GM12878 (cell line): Measurements from ENCODE around the gene ANKHD1. TPM values are rescaled to one million over a fixed set of nuclear protein-coding genes. Genes with fewer than 3 reads are reported as not detected.

Experiments
- BACH1 ChIP-seq: fragments of 450-650 bp; IDR thresholded peaks from 2 replicates; pipeline ENCODE4 v1.6.1; 2017; ENCODE audit warnings: mild to moderate bottlenecking, borderline replicate concordance
- BHLHE40 ChIP-seq, 2 experiments: fragments of 450-650 bp in 1 of 2; IDR thresholded peaks; 2 replicates each; pipeline ENCODE4 v1.6.1; 2011 to 2017; ENCODE audit warnings: low read depth in 2 of 2, borderline replicate concordance in 1 of 2, improper control_type of control experiment in 1 of 2, low read length in 1 of 2, mild to moderate bottlenecking in 1 of 2
- BMI1 ChIP-seq: fragments of 450-650 bp; IDR thresholded peaks from 2 replicates; pipeline ENCODE4 v1.6.1; 2016; ENCODE audit warnings: mild to moderate bottlenecking, moderate library complexity, borderline replicate concordance
- CREM ChIP-seq: IDR thresholded peaks from 2 replicates; pipeline ENCODE4 v1.6.1; 2014; ENCODE audit warnings: antibody characterized with exemption, low read depth
- FOXK2 ChIP-seq: fragments of 450-650 bp; IDR thresholded peaks from 2 replicates; pipeline ENCODE4 v1.6.1; 2017; ENCODE audit warnings: mild to moderate bottlenecking, moderate library complexity
- HCFC1 ChIP-seq: fragments of 150-350 bp; IDR thresholded peaks from 2 replicates; pipeline ENCODE4 v1.6.1; 2014; ENCODE audit warnings: low read length
- MEF2B ChIP-seq: fragments of 450-650 bp; IDR thresholded peaks from 2 replicates; pipeline ENCODE4 v1.6.1; 2018; ENCODE audit warnings: mild to moderate bottlenecking, moderate library complexity; ENCODE audit not compliant: partially characterized antibody, poor library complexity, severe bottlenecking
- RAD21 ChIP-seq: IDR thresholded peaks from 2 replicates; pipeline ENCODE4 v1.6.1; 2011; ENCODE audit warnings: mild to moderate bottlenecking, low read depth, low read length, moderate library complexity; ENCODE audit not compliant: insufficient read depth
- RFX5 ChIP-seq: IDR thresholded peaks from 2 replicates; pipeline ENCODE4 v1.6.1; 2011; ENCODE audit warnings: low read depth, low read length, improper control_type of control experiment
- SIX5 ChIP-seq: IDR thresholded peaks from 2 replicates; pipeline ENCODE4 v1.6.1; 2011; ENCODE audit warnings: mild to moderate bottlenecking, low read depth, low read length, moderate library complexity; ENCODE audit not compliant: severe bottlenecking
- SMAD5 ChIP-seq: IDR thresholded peaks from 2 replicates; pipeline ENCODE4 v1.6.1; 2016; ENCODE audit warnings: antibody characterized with exemption, low read depth
- SP1 ChIP-seq: IDR thresholded peaks from one replicate; pipeline ENCODE4 v1.6.1; 2011; ENCODE audit warnings: low read depth, low read length
- SRF ChIP-seq, 2 experiments: IDR thresholded peaks; 2 replicates each; pipeline ENCODE4 v1.6.1; 2011; ENCODE audit warnings: low read depth in 2 of 2, low read length in 2 of 2, mild to moderate bottlenecking in 1 of 2, moderate library complexity in 1 of 2
- polyA plus RNA-seq, 11 experiments: library from polyadenylated mRNA; depleted of rRNA in 4 of 11; unstranded in 6 of 11; stranded (reverse) in 5 of 11; fragments of >200 nt; fragmentation: Nextera tagmentation in 4 of 11; fragmentation: Illumina TruSeq in 1 of 11; extraction: Ambion mirVana in 4 of 11; extraction: Trizol in 1 of 11; gene quantifications; 1 replicate in 1 of 11; 2 replicates in 10 of 11; pipeline versions ENCODE4 v1.2.1 to v1.2.3, GENCODE V29; 2011 to 2016; ENCODE audit warnings: inconsistent platforms in 2 of 11, missing spikeins in 2 of 11, low read depth in 1 of 11
- total RNA-seq, 4 experiments: library from RNA; depleted of rRNA in 3 of 4; stranded (reverse); fragments of >200 nt in 3 of 4; fragmentation: Illumina TruSeq in 1 of 4; extraction: Trizol in 1 of 4; gene quantifications; 2 replicates each; pipeline versions ENCODE4 v1.2.1 to v1.2.3, GENCODE V29; 2013 to 2021
- TF ChIP-seq, protein P1 (sequence below): fragments of 450-650 bp; IDR thresholded peaks from 2 replicates; pipeline ENCODE4 v1.6.1; 2017; ENCODE audit warnings: mild to moderate bottlenecking, low read depth, inconsistent platforms; ENCODE audit not compliant: poor library complexity, severe bottlenecking
- TF ChIP-seq, protein P2 (sequence below): IDR thresholded peaks from 2 replicates; pipeline ENCODE4 v1.6.1; 2011; ENCODE audit warnings: mild to moderate bottlenecking, low read depth, low read length, moderate library complexity; ENCODE audit not compliant: insufficient replicate concordance
- TF ChIP-seq, protein P3 (sequence below): IDR thresholded peaks from 2 replicates; pipeline ENCODE4 v1.6.1; 2012; ENCODE audit warnings: low read depth, low read length, improper control_type of control experiment
- TF ChIP-seq, protein P4 (sequence below): fragments of 450-650 bp; IDR thresholded peaks from 2 replicates; pipeline ENCODE4 v1.6.1; 2017; ENCODE audit warnings: low read depth, mild to moderate bottlenecking, moderate library complexity
- TF ChIP-seq, protein P5 (sequence below): IDR thresholded peaks from 2 replicates; pipeline ENCODE4 v1.6.1; 2012; ENCODE audit warnings: low read depth, low read length, improper control_type of control experiment

ANKHD1 gene
- total and polyA plus RNA-seq, 10 of the 15 experiments (the other 5 are each of a cell fraction or from before 2014, with no cell fraction given), result 31.6 to 96.8 (median 74.3) TPM

DNA sequence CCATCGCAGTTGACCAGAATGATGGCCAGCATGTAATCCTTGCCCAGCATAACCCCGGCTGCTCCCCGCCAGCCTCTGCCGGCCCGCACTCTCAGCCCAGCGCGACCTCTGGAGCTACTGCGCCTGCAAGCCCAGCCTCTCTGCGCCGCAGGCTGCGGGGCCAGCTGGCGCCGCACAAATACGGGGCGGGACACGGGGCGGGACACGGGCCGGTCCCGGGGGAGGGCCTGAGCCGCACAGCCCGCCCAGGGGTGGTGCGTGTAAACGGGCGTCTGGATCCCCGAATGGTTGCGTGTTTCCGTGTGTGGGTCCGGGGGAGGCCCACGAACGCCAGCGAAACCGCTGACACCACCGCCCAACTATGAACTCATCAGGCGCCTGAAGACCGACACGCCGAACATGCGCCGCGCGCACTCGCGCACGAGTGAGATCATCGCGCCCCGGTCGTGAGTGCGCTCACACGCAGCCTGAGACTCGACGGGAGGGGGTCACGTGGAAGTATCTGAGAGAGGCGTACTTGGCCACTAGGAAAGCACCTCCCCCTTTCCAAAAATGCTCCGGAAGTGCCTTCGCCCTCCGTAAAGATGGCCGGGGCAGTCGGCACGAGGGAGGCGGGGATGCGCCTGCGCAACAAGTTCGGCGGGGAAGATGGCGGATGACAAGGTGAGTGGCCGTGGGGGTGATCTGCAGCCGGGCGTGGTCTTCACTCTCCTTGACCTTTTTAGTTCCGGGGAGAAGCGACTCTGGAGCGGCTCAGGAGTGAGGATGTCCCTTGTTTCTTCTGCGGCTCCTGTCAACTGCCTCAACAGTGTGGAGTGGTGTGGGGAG lies 162.8 kb downstream of the ANKHD1 start, which contains the start of the genes APBB3 and SLC35A4 (continued):
- TF ChIP-seq, protein P1, sequence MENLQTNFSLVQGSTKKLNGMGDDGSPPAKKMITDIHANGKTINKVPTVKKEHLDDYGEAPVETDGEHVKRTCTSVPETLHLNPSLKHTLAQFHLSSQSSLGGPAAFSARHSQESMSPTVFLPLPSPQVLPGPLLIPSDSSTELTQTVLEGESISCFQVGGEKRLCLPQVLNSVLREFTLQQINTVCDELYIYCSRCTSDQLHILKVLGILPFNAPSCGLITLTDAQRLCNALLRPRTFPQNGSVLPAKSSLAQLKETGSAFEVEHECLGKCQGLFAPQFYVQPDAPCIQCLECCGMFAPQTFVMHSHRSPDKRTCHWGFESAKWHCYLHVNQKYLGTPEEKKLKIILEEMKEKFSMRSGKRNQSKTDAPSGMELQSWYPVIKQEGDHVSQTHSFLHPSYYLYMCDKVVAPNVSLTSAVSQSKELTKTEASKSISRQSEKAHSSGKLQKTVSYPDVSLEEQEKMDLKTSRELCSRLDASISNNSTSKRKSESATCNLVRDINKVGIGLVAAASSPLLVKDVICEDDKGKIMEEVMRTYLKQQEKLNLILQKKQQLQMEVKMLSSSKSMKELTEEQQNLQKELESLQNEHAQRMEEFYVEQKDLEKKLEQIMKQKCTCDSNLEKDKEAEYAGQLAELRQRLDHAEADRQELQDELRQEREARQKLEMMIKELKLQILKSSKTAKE, result no peak
- peak; percentile 99 for TF ChIP-seq BACH1
- TF ChIP-seq, protein P2, sequence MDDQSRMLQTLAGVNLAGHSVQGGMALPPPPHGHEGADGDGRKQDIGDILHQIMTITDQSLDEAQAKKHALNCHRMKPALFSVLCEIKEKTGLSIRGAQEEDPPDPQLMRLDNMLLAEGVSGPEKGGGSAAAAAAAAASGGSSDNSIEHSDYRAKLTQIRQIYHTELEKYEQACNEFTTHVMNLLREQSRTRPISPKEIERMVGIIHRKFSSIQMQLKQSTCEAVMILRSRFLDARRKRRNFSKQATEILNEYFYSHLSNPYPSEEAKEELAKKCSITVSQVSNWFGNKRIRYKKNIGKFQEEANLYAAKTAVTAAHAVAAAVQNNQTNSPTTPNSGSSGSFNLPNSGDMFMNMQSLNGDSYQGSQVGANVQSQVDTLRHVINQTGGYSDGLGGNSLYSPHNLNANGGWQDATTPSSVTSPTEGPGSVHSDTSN, result peak; percentile 47
- TF ChIP-seq, protein P3, sequence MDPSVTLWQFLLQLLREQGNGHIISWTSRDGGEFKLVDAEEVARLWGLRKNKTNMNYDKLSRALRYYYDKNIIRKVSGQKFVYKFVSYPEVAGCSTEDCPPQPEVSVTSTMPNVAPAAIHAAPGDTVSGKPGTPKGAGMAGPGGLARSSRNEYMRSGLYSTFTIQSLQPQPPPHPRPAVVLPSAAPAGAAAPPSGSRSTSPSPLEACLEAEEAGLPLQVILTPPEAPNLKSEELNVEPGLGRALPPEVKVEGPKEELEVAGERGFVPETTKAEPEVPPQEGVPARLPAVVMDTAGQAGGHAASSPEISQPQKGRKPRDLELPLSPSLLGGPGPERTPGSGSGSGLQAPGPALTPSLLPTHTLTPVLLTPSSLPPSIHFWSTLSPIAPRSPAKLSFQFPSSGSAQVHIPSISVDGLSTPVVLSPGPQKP, result peak; percentile 97
- TF ChIP-seq, protein P4, sequence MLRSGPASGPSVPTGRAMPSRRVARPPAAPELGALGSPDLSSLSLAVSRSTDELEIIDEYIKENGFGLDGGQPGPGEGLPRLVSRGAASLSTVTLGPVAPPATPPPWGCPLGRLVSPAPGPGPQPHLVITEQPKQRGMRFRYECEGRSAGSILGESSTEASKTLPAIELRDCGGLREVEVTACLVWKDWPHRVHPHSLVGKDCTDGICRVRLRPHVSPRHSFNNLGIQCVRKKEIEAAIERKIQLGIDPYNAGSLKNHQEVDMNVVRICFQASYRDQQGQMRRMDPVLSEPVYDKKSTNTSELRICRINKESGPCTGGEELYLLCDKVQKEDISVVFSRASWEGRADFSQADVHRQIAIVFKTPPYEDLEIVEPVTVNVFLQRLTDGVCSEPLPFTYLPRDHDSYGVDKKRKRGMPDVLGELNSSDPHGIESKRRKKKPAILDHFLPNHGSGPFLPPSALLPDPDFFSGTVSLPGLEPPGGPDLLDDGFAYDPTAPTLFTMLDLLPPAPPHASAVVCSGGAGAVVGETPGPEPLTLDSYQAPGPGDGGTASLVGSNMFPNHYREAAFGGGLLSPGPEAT, result peak; percentile 85
- TF ChIP-seq, protein P5, sequence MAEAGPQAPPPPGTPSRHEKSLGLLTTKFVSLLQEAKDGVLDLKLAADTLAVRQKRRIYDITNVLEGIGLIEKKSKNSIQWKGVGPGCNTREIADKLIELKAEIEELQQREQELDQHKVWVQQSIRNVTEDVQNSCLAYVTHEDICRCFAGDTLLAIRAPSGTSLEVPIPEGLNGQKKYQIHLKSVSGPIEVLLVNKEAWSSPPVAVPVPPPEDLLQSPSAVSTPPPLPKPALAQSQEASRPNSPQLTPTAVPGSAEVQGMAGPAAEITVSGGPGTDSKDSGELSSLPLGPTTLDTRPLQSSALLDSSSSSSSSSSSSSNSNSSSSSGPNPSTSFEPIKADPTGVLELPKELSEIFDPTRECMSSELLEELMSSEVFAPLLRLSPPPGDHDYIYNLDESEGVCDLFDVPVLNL, result no peak
- peak; percentile 77 to 85 for TF ChIP-seq SRF (IDR thresholded peaks at IDR 0.05; ENCODE audit: low read depth in 2 of 2, low read length in 2 of 2)
- peak; percentile 73 for TF ChIP-seq HCFC1
- TF ChIP-seq BMI1, result no peak
- TF ChIP-seq CREM, result peak; percentile 99
- peak; percentile 93 to 96 for TF ChIP-seq BHLHE40 (IDR thresholded peaks at IDR 0.05; ENCODE audit: borderline replicate concordance in 1 of 2, low read depth in 2 of 2, low read length in 1 of 2)
- TF ChIP-seq SMAD5, result peak; percentile 86; the same call in 1 of the 2 replicates
- peak; percentile 80 for TF ChIP-seq MEF2B
- peak; percentile 36; the same call in 1 of the 2 replicates for TF ChIP-seq FOXK2
- TF ChIP-seq RFX5, result no peak; the same call in 1 of the 2 replicates
- no peak for TF ChIP-seq RAD21
- TF ChIP-seq SP1, result peak; percentile 73
- peak; percentile 45 for TF ChIP-seq SIX5
